ENCODE data around the gene PPP1R1A.

The PPP1R1A gene

GRCh38 chr12:54616933-54617680, 28.6 kb upstream of the PPP1R1A start:
- Histone ChIP-seq H3K27me3 (ENCODE audit: control insufficient read depth, insufficient read depth, low read length) (peaks cover 11% of the 10 kb centered on the region), H3K27ac (ENCODE audit: low read length) (no peak overlapping the region), H3K36me3 (ENCODE audit: control insufficient read depth, low read depth, low read length) (no peaks in the 10 kb centered on the region), H3K9me3 (ENCODE audit: control insufficient read depth, low read depth, low read length) (no peaks in the 10 kb centered on the region), H3K4me1 (ENCODE audit: control insufficient read depth, low read depth, low read length) (no peaks in the 10 kb centered on the region), H3K9ac (ENCODE audit: low read length) (no peak overlapping the region), H3K4me3 (ENCODE audit: low read length) (no peak overlapping the region)

GRCh38 chr12:54612225-54612750, 23.8 kb upstream of the PPP1R1A start:
- no peak overlapping the region for H3K4me3 ChIP-seq (ENCODE audit: low read length)
- no peak overlapping the region for H3K27ac ChIP-seq (ENCODE audit: low read length)
- no peak overlapping the region for H3K9ac ChIP-seq (ENCODE audit: low read length)
- H3K27me3 ChIP-seq (ENCODE audit: control insufficient read depth, insufficient read depth, low read length): peaks cover 44% of the 10 kb centered on the region
- H3K9me3 ChIP-seq (ENCODE audit: control insufficient read depth, low read depth, low read length): no peaks in the 10 kb centered on the region
- no peaks in the 10 kb centered on the region for H3K36me3 ChIP-seq (ENCODE audit: control insufficient read depth, low read depth, low read length)
- H3K4me1 ChIP-seq (ENCODE audit: control insufficient read depth, low read depth, low read length): no peaks in the 10 kb centered on the region

DNA sequence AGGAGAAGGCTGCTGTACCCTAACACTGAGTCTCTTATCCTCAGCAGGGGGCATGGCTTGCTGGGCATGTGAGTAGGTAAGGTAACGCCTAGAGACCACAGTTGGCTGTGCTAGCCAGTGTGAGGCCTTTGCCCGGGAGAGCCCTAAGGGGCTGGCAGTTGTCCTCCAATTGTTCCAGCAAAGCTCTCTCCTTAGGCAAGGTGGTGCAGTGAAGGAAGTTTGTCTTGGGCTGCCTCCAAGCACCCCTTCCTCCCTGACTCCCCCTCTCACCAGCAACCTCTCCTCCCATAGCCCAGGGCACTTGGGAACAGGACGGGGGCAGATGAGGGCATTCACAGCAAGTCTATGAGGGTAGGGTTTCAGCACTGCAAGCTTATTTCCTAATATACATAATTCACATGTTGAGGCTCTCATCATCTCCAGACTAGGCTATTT, 23.3 kb upstream of the PPP1R1A start:
- Histone ChIP-seq H3K27me3 (ENCODE audit: control insufficient read depth, insufficient read depth, low read length) (peaks cover 44% of the 10 kb centered on the region), H3K4me1 (ENCODE audit: control insufficient read depth, low read depth, low read length) (no peaks in the 10 kb centered on the region), H3K9ac (ENCODE audit: low read length) (no peak overlapping the region), H3K27ac (ENCODE audit: low read length) (no peak overlapping the region), H3K9me3 (ENCODE audit: control insufficient read depth, low read depth, low read length) (no peaks in the 10 kb centered on the region), H3K36me3 (ENCODE audit: control insufficient read depth, low read depth, low read length) (no peaks in the 10 kb centered on the region), H3K4me3 (ENCODE audit: low read length) (no peak overlapping the region)

- H3K27ac ChIP-seq (ENCODE audit: low read length): no peak overlapping the region
- peaks cover 44% of the 10 kb centered on the region for H3K27me3 ChIP-seq (ENCODE audit: control insufficient read depth, insufficient read depth, low read length)
These were observed 20.3 kb upstream of the PPP1R1A start for GRCh38 chr12:54608769-54609168.

GRCh38 chr12:54608156-54608555, 19.7 kb upstream of the PPP1R1A start:
- H3K4me1 ChIP-seq (ENCODE audit: control insufficient read depth, low read depth, low read length): no peaks in the 10 kb centered on the region
- peaks cover 44% of the 10 kb centered on the region for H3K27me3 ChIP-seq (ENCODE audit: control insufficient read depth, insufficient read depth, low read length)
- H3K36me3 ChIP-seq (ENCODE audit: control insufficient read depth, low read depth, low read length): no peaks in the 10 kb centered on the region
- no peak overlapping the region for H3K27ac ChIP-seq (ENCODE audit: low read length)
- H3K4me3 ChIP-seq (ENCODE audit: low read length): no peak overlapping the region
- H3K9ac ChIP-seq (ENCODE audit: low read length): no peak overlapping the region
- no peaks in the 10 kb centered on the region for H3K9me3 ChIP-seq (ENCODE audit: control insufficient read depth, low read depth, low read length)

More at GRCh38 chr12:54608769-54609168, 20.3 kb upstream of the PPP1R1A start:
- Histone ChIP-seq H3K9ac (ENCODE audit: low read length) (no peak overlapping the region), H3K36me3 (ENCODE audit: control insufficient read depth, low read depth, low read length) (no peaks in the 10 kb centered on the region), H3K4me3 (ENCODE audit: low read length) (no peak overlapping the region), H3K4me1 (ENCODE audit: control insufficient read depth, low read depth, low read length) (no peaks in the 10 kb centered on the region), H3K9me3 (ENCODE audit: control insufficient read depth, low read depth, low read length) (no peaks in the 10 kb centered on the region)

DNA sequence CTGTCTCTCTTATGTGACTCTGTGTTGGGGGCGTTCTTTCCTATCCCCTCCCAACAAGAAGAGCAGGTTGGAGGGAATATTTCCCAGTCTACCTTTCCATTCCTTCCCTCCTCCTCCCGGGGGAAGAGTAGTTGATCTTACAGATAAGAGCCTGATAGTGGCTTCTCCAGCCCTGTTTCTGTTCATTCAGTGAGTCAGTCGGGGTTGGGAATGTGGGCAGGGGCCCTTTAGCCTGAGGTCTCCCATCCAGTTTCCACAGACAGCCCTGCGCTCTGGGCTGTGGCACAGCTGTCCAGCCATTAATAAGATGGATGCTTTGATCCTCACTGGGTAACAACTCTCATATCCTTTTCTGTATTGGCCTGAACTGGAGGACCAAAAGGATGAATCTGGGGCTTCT, 18.1 kb upstream of the PPP1R1A start:
- no peak overlapping the region for H3K9ac ChIP-seq (ENCODE audit: low read length)
- H3K9me3 ChIP-seq (ENCODE audit: control insufficient read depth, low read depth, low read length): no peaks in the 10 kb centered on the region
- no peak overlapping the region for H3K4me3 ChIP-seq (ENCODE audit: low read length)
- H3K36me3 ChIP-seq (ENCODE audit: control insufficient read depth, low read depth, low read length): no peaks in the 10 kb centered on the region
- H3K27me3 ChIP-seq (ENCODE audit: control insufficient read depth, insufficient read depth, low read length): peaks cover 28% of the 10 kb centered on the region
- H3K27ac ChIP-seq (ENCODE audit: low read length): no peak overlapping the region
- H3K4me1 ChIP-seq (ENCODE audit: control insufficient read depth, low read depth, low read length): no peaks in the 10 kb centered on the region

- no peaks in the 10 kb centered on the region for H3K9me3 ChIP-seq (ENCODE audit: control insufficient read depth, low read depth, low read length)
- no peaks in the 10 kb centered on the region for H3K4me1 ChIP-seq (ENCODE audit: control insufficient read depth, low read depth, low read length)
- no peak overlapping the region for H3K4me3 ChIP-seq (ENCODE audit: low read length)
- H3K27ac ChIP-seq (ENCODE audit: low read length): no peak overlapping the region
- H3K9ac ChIP-seq (ENCODE audit: low read length): no peak overlapping the region
- no peaks in the 10 kb centered on the region for H3K36me3 ChIP-seq (ENCODE audit: control insufficient read depth, low read depth, low read length)
- peaks cover 16% of the 10 kb centered on the region for H3K27me3 ChIP-seq (ENCODE audit: control insufficient read depth, insufficient read depth, low read length)
These were observed 16.9 kb upstream of the PPP1R1A start for GRCh38 chr12:54605138-54605970.

- no peaks in the 10 kb centered on the region for H3K9me3 ChIP-seq (ENCODE audit: control insufficient read depth, low read depth, low read length)
- peaks cover 7% of the 10 kb centered on the region for H3K27me3 ChIP-seq (ENCODE audit: control insufficient read depth, insufficient read depth, low read length)
- H3K27ac ChIP-seq (ENCODE audit: low read length): no peak overlapping the region
- H3K9ac ChIP-seq (ENCODE audit: low read length): no peak overlapping the region
- H3K4me3 ChIP-seq (ENCODE audit: low read length): no peak overlapping the region
- H3K36me3 ChIP-seq (ENCODE audit: control insufficient read depth, low read depth, low read length): no peaks in the 10 kb centered on the region
- no peaks in the 10 kb centered on the region for H3K4me1 ChIP-seq (ENCODE audit: control insufficient read depth, low read depth, low read length)
These were observed 16.0 kb upstream of the PPP1R1A start for GRCh38 chr12:54604436-54604835.

DNA sequence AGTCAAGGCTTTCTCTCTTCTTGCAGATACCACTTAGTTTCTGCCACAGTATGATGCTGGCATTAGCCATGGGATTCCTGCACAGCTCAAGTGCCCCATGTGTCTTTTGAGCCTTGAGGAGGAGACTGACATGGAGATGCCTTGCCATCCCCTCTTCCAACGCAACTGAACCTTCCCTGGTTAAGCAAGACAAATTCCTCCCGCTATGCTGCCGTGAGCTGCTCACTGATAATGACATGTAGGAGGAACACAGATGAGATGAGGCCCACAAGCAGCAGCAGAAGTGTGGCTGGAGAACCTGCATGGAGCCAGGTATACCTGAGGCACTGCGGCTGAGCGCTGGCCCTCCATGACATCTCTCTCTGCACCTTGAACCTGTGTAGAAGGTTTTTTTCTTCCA, 15.4 kb upstream of the PPP1R1A start:
- no peak overlapping the region for H3K9ac ChIP-seq (ENCODE audit: low read length)

GRCh38 chr12:54603173-54603814, 14.8 kb upstream of the PPP1R1A start:
- Histone ChIP-seq H3K4me1 (ENCODE audit: control insufficient read depth, low read depth, low read length) (no peaks in the 10 kb centered on the region), H3K27me3 (ENCODE audit: control insufficient read depth, insufficient read depth, low read length) (no peaks in the 10 kb centered on the region), H3K9me3 (ENCODE audit: control insufficient read depth, low read depth, low read length) (no peaks in the 10 kb centered on the region), H3K9ac (ENCODE audit: low read length) (no peak overlapping the region), H3K36me3 (ENCODE audit: control insufficient read depth, low read depth, low read length) (no peaks in the 10 kb centered on the region), H3K4me3 (ENCODE audit: low read length) (no peak overlapping the region), H3K27ac (ENCODE audit: low read length) (no peak overlapping the region)

More for the DNA sequence above, 15.4 kb upstream of the PPP1R1A start:
- no peak overlapping the region for H3K4me3 ChIP-seq (ENCODE audit: low read length)
- H3K27ac ChIP-seq (ENCODE audit: low read length): no peak overlapping the region
- peaks cover 2% of the 10 kb centered on the region for H3K27me3 ChIP-seq (ENCODE audit: control insufficient read depth, insufficient read depth, low read length)
- H3K9me3 ChIP-seq (ENCODE audit: control insufficient read depth, low read depth, low read length): no peaks in the 10 kb centered on the region
- no peaks in the 10 kb centered on the region for H3K4me1 ChIP-seq (ENCODE audit: control insufficient read depth, low read depth, low read length)
- H3K36me3 ChIP-seq (ENCODE audit: control insufficient read depth, low read depth, low read length): no peaks in the 10 kb centered on the region

DNA sequence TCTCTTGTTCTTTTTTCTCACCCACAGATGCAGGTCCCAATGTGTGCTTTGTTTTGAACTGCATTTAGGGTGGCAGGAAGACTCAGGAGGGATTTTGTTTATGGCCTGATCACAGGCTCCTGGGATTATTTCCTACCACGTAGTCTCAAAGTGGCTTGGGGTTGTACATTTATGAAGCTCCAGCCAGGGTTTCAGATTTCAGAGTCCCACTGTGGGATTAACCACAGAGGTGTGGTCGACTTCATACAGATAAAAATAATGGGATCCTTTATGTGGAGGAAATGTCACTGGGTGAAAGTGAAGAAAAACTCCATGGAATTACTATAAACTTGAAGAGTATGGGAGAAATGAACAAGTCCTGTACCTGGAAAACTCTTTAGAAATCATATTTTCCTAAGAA, 14.2 kb upstream of the PPP1R1A start:
- no peak overlapping the region for H3K4me3 ChIP-seq (ENCODE audit: low read length)
- no peak overlapping the region for H3K9ac ChIP-seq (ENCODE audit: low read length)
- H3K27me3 ChIP-seq (ENCODE audit: control insufficient read depth, insufficient read depth, low read length): no peaks in the 10 kb centered on the region
- no peak overlapping the region for H3K27ac ChIP-seq (ENCODE audit: low read length)
- H3K36me3 ChIP-seq (ENCODE audit: control insufficient read depth, low read depth, low read length): no peaks in the 10 kb centered on the region
- no peaks in the 10 kb centered on the region for H3K4me1 ChIP-seq (ENCODE audit: control insufficient read depth, low read depth, low read length)
- H3K9me3 ChIP-seq (ENCODE audit: control insufficient read depth, low read depth, low read length): no peaks in the 10 kb centered on the region

All from iPS-18a (cell line).